ENCODE data around the gene ZFAND3.
"Not testable (repeated sequence)": the region's sequence is repeated elsewhere in the genome, so short reads cannot be mapped to it uniquely, and the experiment has no call there.

ZFAND3 gene

DNA sequence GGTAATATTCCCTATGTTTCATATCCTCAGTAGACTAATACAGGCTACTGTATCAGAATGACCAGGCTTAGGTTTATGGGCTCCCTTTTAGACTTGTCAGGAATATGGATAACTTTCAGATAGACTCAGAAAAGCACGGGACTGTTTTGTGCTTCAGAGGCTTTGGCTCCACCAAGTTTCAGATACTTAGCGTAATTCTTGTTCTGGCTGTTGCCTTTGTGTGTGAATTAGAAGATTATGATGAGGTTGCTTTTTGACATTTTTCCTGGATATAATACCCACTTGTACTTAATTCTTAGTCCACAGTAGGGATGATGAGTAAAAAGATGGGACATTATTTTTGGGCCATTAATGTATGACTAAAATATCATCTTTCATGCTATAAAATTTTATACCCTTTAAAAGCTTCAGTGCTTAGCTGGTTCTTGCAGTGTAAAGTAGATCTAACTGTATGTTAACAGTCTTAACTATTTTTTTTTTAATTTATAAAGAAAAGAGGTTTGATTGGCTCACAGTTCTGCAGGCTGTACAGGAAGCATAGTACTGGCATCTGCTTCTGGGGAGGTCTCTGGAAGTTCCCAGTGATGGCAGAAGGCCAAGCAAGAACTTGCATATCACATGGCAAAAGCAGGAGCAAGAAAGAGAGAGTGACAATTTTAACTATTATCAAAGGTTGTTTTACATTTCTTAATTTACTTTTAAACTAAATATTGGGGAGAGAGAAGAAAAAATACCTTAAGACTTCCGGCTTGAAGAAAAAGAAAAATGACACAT is 120.7 kb downstream of the ZFAND3 start:
- peak; percentile 55 for DNase-seq

DNA sequence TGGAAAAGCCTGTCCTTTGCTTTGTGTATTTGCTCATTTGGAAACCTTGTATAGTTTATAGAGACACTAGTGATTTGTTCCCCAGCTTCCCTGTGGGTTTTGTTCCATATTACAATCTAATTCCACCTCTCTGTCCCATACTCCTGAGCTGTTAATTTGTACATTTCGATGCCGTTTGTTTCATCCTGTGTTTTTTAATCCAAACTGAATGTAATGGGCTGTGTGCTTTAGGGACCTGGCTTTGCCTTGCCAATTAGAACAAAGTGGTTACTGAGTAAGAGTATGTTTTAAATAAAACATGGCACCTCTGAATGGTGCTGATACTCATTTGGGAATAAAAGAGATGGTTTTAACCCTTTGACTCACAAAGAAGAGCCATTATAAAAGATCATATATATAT is 122.3 kb downstream of the ZFAND3 start:
- no peak for DNase-seq

DNA sequence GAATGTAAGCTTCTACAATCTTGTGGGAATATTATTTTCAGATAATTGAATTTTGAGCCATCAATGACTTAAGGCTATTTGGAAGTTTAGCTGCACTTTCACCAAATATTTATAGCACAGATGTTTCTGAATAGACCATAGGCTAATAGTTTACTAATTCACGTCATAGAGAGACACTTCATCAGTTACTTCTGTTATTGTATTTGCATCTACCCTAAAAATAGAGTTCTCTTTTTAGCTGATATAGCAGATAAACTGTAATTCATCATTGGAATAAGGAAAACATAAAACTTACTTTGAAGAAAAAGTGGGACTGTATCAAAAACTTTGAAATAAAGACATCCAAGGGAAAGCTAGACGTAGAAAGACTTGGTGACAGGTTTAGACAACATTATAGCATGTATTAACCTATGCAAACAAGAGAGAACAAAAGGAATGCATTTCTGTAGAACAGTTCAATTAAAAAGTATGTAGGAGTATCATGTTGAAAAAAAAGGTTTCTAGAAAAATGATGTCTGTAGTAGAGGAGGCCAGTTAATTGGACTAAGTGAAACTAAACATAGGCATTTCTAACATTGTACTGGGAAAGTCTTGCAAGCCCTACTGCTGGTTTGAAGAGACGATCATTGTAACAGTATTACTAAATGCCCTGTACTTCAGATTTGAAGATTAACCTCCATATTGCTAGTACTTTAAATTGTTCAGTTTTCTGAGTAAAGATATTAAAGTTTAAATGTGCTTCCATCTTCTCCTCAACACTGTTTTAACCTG is 123.3 kb downstream of the ZFAND3 start:
- no peak for DNase-seq

DNA sequence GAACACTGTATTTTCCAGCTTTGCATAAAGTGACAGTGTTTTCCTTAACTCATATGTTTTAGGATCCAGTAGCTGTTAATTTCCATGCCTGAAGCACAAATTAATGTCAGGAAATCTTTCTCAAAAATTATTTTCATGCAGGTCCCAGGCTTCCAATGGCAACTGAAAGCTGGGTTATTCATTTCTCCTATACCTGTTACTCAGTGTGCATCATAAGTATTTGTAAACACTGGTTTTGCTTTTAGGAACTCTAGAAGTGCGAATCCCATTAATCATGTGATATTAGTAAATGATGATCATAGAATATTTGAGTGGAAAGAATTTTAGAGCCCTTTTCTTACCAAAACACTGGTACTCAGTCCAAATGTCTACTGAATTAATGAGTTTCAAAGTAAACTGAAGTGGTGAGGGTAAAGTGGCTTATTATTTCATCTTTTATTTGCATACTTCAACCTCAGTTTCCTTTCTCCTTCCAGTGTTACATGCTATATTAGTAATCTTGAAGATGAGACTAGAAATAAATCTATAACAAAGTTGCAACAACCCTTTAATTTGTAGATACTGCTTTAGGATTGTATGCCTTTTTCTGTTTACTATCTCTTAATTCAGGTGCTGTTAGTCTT is 124.0 kb downstream of the ZFAND3 start:
- DNase-seq: no peak

DNA sequence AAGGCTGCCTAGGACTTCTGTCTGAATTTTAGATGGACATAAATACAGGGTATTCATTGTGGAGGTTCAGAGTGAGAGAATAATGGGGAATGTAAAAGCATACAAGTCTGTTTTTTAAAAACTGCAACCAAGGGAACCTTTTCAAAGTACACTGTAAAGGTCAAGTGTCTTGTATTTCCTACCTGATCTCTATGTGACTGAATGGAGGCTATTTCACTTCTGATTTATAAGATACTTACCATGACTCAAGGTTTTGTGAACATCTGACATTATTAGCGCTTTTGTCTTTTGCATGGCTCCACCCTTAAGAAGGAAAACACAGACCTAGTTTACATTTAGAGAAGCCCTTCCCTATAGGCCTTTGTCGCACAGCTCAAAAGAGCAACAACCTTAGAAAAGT is 126.5 kb downstream of the ZFAND3 start:
- DNase-seq: no peak

DNA sequence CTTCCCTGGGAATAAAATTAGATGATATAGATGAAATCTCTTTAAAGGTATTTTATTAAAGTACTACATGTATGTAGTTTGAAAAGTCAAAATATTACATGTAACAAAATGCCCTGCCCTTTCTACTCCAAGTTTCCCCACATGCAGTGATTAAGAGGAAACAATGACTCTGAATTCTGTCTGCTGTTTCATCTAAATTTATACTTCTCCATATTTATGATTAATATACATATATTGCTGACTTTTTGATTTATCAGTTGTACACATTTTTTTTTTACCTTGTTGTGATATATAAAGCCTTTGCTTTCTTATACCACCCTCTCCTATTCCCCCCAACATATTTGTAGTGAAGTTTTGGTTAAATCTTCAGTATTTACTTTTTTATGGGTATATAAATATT is 127.9 kb downstream of the ZFAND3 start:
- no peak for DNase-seq

DNA sequence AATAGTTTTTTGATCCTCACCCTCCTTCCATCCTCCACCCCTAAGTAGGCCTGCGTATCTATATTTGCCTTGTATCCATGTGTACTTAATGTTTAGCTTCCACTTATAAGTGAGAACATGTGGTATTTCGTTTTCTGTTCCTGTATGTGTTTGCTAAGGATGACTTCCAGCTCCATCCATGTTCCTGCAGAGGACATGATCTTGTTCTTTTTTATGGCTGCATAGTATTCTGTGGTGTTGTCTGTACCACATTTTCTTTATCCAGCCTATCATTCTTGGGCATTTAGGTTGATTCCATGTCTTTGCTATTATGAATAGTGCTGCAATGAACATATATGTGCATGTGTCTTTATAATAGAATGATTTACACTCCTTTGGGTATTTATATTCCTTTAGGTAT is 129.1 kb downstream of the ZFAND3 start:
- not testable (repeated sequence) for DNase-seq

DNA sequence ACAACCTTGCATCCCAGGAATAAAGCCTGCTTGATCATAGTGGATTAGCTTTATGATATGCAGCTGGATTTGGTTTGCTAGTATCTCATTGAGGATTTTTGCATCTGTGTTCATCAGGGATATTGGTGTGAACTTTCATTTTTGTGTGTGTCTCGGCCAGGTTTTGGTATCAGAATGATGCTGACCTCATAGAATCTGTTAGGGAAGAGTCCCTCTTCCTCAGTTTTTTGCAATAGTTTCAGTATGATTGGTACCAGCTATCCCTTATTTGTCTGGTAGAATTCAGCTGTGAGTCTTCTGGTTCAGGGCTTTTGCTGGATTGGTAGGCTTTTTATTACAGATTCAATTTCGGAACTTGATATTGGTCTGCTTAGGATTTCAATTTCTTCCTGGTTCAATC is 132.5 kb downstream of the ZFAND3 start:
- DNase-seq: no peak

DNA sequence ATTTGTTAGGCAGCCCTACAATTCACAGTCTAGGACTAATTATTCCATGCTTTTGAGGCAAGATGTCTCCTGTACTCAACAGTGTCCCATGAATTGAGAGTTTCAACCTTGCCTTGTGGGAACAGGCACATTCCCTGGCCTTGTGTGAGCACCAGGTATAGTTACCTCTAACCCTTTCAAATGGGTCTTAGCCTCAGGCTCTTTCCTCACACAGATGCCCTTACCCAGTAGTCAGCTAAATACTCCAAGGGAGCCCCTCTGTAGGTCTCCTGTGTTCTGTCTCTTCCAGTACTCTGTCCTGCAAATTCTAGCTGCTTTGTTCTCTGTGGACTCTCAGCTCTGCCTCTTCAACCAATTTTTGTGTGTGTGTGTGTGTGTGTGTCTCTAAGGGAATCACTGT is 135.3 kb downstream of the ZFAND3 start:
- DNase-seq: no peak

DNA sequence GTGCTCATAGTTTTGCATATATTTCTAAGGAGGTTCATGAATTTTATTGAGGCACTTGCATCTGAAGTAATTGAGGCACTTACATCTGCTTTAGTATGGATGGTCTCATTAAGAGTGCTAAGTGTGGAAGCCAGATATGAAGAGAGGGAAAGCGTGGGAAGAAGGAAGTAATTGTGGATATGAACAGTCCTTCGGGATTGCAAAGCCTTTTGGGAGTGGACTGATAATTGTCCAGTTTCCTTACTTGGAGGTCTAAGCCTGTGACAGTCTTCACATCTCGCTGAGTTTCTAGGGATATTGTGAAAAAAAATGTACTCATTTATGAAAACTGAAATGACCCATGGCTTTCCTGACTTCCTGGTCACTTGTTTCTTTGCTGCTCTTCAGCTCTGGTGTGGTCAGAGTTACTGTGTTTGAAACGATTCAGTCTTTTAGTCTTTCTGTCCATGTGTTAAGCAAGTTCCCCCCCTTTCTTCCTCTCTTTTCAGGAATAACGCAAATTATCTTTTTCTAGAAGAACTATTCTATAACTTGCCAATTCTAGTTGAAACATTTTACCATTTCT is 137.3 kb downstream of the ZFAND3 start:
- DNase-seq: no peak

DNA sequence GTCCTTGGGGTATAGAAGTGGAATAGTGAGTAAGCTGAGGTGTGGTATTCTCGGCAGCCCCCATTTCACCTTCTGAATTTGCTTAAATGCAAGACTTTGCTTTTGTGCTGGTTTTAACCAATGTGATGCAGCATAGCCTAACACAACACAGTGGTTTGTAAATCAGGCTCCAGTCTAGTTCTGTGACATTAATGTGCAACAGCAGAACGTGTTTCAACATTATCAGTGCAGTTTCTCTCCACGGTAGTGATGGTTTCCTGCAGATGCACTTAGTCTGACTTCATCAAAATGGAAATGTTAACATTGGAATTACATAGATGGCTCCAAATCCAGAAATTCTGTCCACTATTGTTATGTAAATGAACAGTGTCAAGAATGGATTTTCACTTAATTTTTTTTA is 139.5 kb downstream of the ZFAND3 start:
- DNase-seq: no peak

DNA sequence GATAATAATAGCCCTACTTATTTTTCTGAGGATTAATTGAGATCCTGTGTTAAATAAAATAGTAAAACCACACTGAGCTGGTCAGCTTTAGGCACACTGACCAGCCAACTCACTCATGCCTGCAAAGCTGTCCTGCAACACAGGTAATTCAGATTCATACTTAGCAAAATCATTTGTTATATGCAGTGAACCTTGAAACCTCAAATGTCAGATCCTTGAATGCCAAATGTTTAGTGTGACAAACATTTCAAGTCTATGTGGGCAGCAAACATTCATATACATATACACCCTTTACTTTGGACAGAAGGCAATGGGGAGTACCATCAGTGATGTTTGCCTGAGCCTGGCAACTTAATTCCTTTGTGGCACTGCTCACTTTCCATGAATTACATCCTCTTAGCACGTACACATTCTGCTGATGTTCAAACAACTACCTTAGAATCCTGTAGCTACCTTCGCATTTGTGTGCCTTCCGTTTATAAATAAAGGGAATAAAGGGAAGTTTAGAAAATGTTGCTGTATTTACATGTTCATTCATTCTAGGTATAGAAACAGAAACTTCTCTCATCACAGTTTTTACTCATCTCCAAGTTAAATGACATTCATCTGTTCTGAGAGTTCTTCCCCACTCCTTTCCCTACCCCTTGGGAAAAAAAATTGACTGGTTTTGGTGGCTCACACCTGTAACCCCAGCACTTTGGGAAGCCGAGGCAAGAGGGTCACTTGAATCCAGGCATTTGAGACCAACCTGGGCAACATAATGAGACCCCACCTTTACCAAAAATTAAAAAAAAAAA is 140.8 kb downstream of the ZFAND3 start:
- no peak for DNase-seq

DNA sequence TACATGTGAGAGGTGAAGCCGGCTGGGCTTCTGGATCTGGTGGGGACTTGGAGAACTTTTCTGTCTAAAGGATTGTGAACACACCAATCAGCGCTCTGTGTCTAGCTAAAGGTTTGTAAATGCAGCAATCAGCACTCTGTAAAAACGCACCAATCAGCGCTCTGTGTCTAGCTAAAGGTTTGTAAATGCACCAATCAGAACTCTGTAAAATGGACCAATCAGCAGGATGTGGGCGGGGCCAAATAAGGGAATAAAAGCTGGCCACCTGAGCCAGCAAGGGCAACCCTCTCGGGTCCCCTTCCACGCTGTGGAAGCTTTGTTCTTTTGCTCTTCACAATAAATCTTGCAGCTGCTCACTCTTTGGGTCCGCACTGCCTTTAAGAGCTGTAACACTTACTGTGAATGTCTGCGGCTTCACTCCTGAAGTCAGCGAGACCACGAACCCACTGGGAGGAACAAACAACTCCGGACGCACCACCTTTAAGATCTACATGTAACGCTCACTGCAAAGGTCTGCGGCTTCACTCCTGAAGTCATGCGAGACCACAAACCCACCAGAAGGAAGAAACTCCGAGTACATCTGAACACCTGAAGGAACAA is 143.1 kb downstream of the ZFAND3 start:
- DNase-seq: not testable (repeated sequence)

DNA sequence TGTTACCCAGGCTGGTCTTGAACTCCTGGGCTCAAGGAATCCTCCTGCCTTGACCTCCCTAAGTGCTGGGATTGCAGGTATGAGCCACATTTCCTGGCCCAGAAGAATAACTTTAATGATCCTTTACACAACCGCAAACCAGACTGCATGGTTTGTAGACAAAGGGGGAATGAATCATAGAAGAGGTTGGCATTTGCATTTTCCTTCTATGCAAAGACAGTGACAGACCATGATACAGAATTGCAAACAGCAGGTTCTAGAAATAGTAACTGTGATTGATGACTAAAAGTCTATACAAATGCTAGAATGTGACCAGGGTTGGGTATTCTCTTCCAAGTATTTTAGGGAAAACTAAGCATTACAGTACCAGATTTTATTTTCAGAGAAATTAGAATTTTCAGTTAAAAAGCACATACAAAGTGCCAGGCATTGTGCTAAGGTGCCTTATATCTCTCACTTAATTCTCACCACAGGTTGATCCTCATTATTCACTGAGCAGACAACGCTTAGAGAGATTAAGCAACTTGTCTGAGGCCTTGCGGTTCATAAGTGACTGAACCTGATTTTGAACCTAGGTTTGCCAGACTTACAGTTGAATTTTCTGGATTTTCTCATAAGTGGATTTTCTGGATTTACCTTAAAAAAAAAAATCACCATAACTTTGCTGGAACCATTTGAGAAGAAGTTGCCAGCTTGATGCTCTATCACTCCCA is 146.6 kb downstream of the ZFAND3 start:
- DNase-seq: peak; percentile 72

DNA sequence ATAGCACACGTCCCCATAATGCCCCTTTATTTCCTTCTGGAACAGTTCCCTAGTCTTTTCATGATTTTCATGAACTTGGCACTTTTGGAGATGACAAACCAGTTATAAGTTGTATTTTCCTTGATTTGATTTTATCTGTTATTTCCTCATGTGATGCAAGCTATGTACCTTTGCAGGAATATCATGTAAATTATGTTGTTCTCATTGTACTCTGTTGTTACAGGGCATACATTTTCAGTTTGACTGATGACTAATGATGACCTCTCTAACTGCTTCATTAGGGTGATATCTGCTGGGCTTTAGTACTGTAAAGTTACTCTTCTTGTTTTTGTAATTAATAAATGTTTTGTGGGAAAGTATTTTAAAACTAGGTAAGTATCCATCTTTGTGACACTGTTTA is 147.3 kb downstream of the ZFAND3 start:
- DNase-seq: no peak

DNA sequence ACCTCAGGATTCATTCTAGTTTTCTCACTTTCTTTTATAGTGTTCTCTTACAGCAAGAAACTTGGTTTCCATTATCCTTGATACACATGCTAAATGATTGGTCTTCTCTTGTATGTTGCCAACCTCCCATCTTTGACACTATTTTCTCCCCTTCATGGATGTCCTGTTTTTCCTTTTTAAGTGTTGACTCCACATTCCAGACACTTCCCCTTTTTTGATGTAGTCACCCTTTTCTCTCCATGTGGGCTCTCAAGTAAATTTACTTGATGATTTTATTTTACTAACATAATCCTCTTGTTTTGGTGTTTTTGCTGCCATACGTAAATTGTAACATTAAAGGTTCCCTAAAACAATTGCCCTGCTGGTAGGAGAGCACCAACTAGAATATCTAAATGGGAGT is 148.1 kb downstream of the ZFAND3 start:
- DNase-seq: no peak

DNA sequence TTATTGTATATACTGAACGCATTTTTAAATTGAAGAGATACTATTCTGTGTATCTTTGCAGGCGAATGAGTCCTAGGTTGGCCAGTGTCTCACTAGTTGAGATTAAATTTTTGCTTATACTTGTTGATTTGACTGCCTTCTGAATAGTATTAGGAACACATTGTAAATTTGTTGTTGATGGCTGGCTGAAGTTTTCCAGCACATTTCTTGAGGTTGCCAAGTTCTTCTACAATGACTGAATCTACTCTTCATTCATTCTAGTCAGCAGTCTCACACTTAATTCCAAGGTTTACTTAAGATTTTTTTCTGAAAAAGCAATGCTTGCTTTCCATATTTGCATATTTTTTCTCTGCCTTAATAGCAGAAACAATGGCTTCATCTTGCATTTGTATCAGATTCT is 151.7 kb downstream of the ZFAND3 start:
- no peak for DNase-seq

DNA sequence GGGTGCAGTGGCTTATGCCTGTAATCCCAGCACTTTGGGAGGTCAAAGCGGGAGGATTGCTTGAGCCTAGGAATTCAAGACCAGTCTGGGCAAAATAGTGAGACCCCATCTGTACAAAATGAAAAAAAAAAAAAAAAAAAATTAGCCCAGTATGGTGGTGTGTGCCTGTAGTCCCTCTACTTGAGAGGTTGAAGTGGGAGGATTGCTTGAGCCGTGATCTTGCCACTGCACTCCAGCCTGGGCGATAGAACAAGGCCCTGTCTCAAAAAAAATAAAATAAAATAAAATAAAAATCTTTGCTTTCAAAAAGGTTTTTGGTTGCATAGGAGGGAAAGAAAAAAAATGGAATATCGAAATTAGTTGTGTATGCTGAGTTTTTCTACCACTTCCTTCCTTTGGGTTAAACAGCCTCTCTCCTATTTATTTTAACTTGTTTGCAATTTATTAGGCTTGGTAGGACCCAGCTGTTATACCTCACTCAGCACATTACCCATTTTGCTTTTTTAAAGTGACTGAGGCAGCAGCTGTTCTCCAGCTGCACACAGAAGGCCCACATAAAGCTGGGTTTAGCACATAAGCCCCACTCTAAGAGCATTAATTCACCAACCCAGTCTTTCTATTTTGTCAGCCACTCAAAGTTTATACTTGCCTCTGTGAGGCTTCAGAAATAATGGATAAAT is 152.3 kb downstream of the ZFAND3 start:
- no peak for DNase-seq

DNA sequence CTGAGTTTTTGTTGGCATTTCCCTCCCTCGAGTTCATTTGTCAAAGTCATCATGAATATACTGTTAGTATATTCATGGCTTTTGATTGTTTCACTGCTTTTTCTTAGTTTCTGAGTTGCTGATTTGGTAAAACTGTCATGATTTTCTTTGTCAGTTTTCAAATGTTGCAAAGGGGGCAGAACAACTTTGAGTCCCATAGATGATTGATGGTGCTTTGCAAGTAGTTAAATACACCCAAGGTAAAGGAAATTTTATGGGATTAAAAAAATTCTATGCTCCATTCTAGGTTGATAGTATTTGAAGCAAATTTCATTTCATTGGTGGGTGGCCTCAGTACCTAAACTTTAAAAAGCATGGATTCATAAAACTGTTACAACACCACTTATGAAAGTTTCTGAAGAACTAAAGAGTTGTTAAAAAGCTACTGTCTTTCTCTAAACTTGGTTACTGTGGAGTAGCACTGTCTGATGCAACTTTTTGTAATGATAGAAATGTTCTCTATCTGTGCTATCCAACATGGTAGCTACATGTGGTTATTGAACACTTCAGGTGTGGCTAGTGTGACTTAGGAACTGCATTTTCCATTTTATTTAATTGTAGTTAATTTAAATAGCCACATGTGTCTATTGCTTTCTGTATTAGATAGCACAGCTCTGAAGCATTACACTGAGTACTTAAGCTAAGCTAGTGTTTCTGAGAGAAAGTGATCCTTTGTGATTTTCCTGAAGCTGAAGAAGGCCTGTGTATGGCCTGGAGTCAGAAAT is 153.6 kb downstream of the ZFAND3 start:
- peak; percentile 37 for DNase-seq

DNA sequence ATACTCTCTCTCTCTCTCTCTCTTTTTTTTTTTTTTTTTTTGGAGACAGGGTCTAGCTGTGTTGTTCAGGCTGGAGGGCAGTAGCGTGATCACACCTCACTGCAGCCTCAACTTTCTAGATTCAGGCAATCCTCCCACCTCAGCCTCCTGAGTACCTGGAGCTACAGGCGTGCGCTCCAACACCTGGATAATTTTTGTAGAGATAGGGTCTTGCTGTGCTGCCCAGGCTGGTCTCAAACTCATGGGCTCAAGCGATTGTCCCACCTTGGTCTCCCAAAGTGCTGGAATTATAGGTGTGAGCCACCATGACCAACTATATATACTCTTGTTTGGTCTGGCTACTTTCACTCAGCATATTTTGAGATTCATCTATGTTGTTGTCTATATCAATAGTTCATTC is 154.9 kb downstream of the ZFAND3 start:
- DNase-seq: no peak
